Naive thymus-derived CD4-positive, alpha-beta T cell (primary cell): ENCODE results near the gene ZNF638. TPM values are rescaled to one million over a fixed set of nuclear protein-coding genes. Genes with fewer than 3 reads are reported as not detected.
A peak's percentile ranks its signal among the peaks of the same experiment; 100 is the strongest.

Experiments used
- ATAC-seq: fragments of 150-1000 bp; cut with Tn5 transposase; 2 replicates; pipeline ENCODE4 v1.10.0; 2021; ENCODE audit warnings: mild to moderate bottlenecking, moderate library complexity
- CTCF ChIA-PET: fragments of 350-600 bp; sonication (Branson Sonifier 250); formaldehyde crosslinking; loops from one replicate; lab custom pipeline; 2021; ENCODE audit warnings: antibody characterized with exemption; lab: Charles Lee
- POLR2A ChIA-PET: fragments of 350-600 bp; sonication (Branson Sonifier 250); formaldehyde crosslinking; loops from one replicate; lab custom pipeline; 2021; ENCODE audit warnings: antibody characterized with exemption, inconsistent platforms; lab: Charles Lee
- DNase-seq, 9 donors: peaks; one replicate each; pipeline versions ENCODE4 v3.0.0 to v3.0.0-alpha.2; 2020 to 2022; ENCODE audit warnings: mixed read lengths in 1 of 9
- H3K27ac ChIP-seq: one replicate; pipeline ENCODE4 v1.7.0; 2013; ENCODE audit warnings: mild to moderate bottlenecking, low read depth, low read length, moderate library complexity
- H3K27me3 ChIP-seq, 2 donors: one replicate each; pipeline ENCODE4 v1.7.0; 2013; ENCODE audit warnings: low read length in 2 of 2, mild to moderate bottlenecking in 2 of 2, moderate library complexity in 2 of 2; ENCODE audit not compliant: control insufficient read depth in 2 of 2, insufficient read depth in 2 of 2
- H3K36me3 ChIP-seq, 3 experiments: 1 replicate in 2 of 3; 2 replicates in 1 of 3; pipeline ENCODE4 v1.7.0; 2013; ENCODE audit warnings: low read length in 3 of 3, mild to moderate bottlenecking in 3 of 3, moderate library complexity in 1 of 3; ENCODE audit not compliant: insufficient read depth in 3 of 3, control insufficient read depth in 2 of 3
- H3K4me1 ChIP-seq, 2 donors: one replicate each; pipeline ENCODE4 v1.7.0; 2013; ENCODE audit warnings: low read length in 2 of 2, mild to moderate bottlenecking in 2 of 2, moderate library complexity in 1 of 2; ENCODE audit not compliant: control insufficient read depth in 2 of 2, insufficient read depth in 2 of 2
- H3K4me3 ChIP-seq: 2 replicates; pipeline ENCODE4 v1.7.0; 2013; ENCODE audit warnings: mild to moderate bottlenecking, low read length
- H3K9me3 ChIP-seq, 3 experiments: 1 replicate in 2 of 3; 2 replicates in 1 of 3; pipeline ENCODE4 v1.7.0; 2013; ENCODE audit warnings: low read length in 3 of 3; ENCODE audit not compliant: control insufficient read depth in 2 of 3
- H3K27ac Mint-ChIP-seq, 9 donors: one replicate each; pipeline ENCODE4 v1.8.0; 2020 to 2022; ENCODE audit warnings: mixed read lengths in 9 of 9, mild to moderate bottlenecking in 8 of 9, moderate library complexity in 5 of 9, inconsistent platforms in 2 of 9
- H3K27me3 Mint-ChIP-seq, 5 donors: one replicate each; pipeline ENCODE4 v1.8.0; 2021 to 2022; ENCODE audit warnings: mixed read lengths in 5 of 5, mild to moderate bottlenecking in 1 of 5
- H3K36me3 Mint-ChIP-seq, 5 donors: one replicate each; pipeline ENCODE4 v1.8.0; 2020 to 2022; ENCODE audit warnings: mixed read lengths in 5 of 5, mild to moderate bottlenecking in 3 of 5, inconsistent platforms in 1 of 5
- H3K4me1 Mint-ChIP-seq, 7 donors: one replicate each; pipeline ENCODE4 v1.8.0; 2020 to 2022; ENCODE audit warnings: mixed read lengths in 7 of 7, mild to moderate bottlenecking in 3 of 7, inconsistent platforms in 1 of 7
- H3K4me3 Mint-ChIP-seq, 10 donors: one replicate each; pipeline ENCODE4 v1.8.0; 2020 to 2022; ENCODE audit warnings: mild to moderate bottlenecking in 10 of 10, mixed read lengths in 10 of 10, moderate library complexity in 6 of 10, inconsistent platforms in 2 of 10
- H3K9me3 Mint-ChIP-seq, 11 donors: one replicate each; pipeline ENCODE4 v1.8.0; 2020 to 2022; ENCODE audit warnings: mixed read lengths in 11 of 11, mild to moderate bottlenecking in 4 of 11, inconsistent platforms in 1 of 11, moderate library complexity in 1 of 11
- intact Hi-C, 2 donors: fragments of 100-400 bp; cut with micrococcal nuclease; formaldehyde crosslinking; loops; one replicate each; pipeline ENCODE4 v1.15.1; 2023
- polyA plus RNA-seq, 2 donors: library from polyadenylated mRNA; unstranded; fragments of 300-500 nt; fragmentation: Illumina TruSeq; gene quantifications; one replicate each; pipeline ENCODE4 v1.2.3, GENCODE V29; 2021
- total RNA-seq, 6 experiments: library from RNA in 5 of 6; stranded (reverse) in 5 of 6; gene quantifications; 1 replicate in 5 of 6; 2 replicates in 1 of 6; pipeline ENCODE4 v1.2.3 and lab custom pipeline; 2021 to 2026

ZNF638 gene
- total and polyA plus RNA-seq, 7 experiments from 2014 or later: 57.6 to 204 (median 114) TPM

DNA sequence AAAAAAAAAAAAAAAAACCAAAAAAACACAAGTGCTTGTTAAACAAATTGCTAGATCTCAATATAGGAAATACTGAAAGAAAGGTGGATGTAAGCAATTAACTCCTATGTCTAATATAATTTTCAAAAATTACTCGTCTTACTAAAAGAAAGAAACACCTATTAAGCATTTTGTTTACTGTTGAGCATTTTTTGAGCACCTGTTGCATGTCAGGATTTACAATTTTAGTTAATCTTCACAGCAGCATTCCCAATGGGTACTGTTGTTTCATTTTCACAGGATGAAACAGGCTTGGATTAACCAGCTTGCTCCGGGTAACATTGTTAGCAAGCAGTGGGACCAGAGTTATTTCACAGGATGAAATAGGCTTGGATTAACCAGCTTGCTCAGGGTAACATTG, 4.8 kb downstream of the ZNF638 start:
- Histone ChIP-seq H3K4me1 (peaks cover 30 to 39% of the 10 kb centered on the region in 2 donors), H3K9me3 (no peaks in the 10 kb centered on the region), H3K36me3 (peaks cover 0 to 7% (median 0%) of the 10 kb centered on the region in 3 experiments), H3K4me3 (no peak overlapping the region), H3K27me3 (no peaks in the 10 kb centered on the region), H3K27ac (no peak overlapping the region)
- Mint-ChIP-seq H3K36me3 (peaks cover 5 to 25% (median 12%) of the 10 kb centered on the region in 5 donors), H3K4me1 (peaks cover 41 to 93% (median 77%) of the 10 kb centered on the region in 7 donors), H3K9me3 (no peaks in the 10 kb centered on the region), H3K27ac (no peak overlapping the region), H3K27me3 (no peaks in the 10 kb centered on the region), H3K4me3 (peak overlapping the region in 4 of 10 donors; percentile 9 to 54 (median 32))
- ATAC-seq (no peak), DNase-seq (no peak)
- POLR2A ChIA-PET: no interaction called here
- intact Hi-C loops: loop anchor here in 1 of 2 donors (10.0 kb wide), 1 partner anchor 342 kb away; the partner anchor contains the start of gene TEX261
- CTCF ChIA-PET: no interaction called here

DNA sequence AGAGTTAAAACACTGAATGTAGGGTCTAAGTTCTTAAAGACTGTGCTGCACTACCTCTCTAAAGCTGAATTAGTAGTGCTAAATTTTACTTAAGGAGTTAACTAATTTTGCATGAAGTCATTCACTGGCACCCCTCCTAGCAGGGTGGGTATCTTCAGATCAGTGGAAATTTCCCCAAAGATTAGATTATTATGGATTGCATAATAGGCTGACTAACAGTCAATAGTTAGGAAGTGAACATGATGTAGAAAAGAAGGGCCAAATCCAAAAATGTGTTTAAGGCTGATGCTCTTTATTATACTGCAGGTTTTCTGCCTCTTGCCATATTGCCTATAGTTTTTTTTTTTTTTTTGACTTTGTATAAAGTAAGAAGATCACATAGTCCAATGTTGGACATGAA, 5.2 kb downstream of the ZNF638 start:
- Histone ChIP-seq H3K4me1 (peaks cover 30 to 39% of the 10 kb centered on the region in 2 donors), H3K36me3 (peaks cover 0 to 5% (median 0%) of the 10 kb centered on the region in 3 experiments), H3K27ac (no peak overlapping the region), H3K27me3 (no peaks in the 10 kb centered on the region), H3K4me3 (no peak overlapping the region), H3K9me3 (no peaks in the 10 kb centered on the region)
- Mint-ChIP-seq H3K4me1 (peaks cover 41 to 96% (median 77%) of the 10 kb centered on the region in 7 donors), H3K9me3 (no peaks in the 10 kb centered on the region), H3K4me3 (peak overlapping the region in 6 of 10 donors; percentile 6 to 54 (median 25)), H3K27me3 (no peaks in the 10 kb centered on the region), H3K27ac (no peak overlapping the region), H3K36me3 (peaks cover 5 to 25% (median 9%) of the 10 kb centered on the region in 5 donors)
- ATAC-seq: no peak
- POLR2A ChIA-PET: interaction anchor here (0.6 kb wide), 2 partner anchors 114 to 121 kb away, joined by 6 read pairs; no protein-coding TSS in a partner anchor
- intact Hi-C loops: loop anchor here in 1 of 2 donors (10.0 kb wide), 1 partner anchor 342 kb away; the partner anchor contains the start of gene TEX261
- CTCF ChIA-PET: interaction anchor here (0.6 kb wide), 1 partner anchor 331 kb away, joined by 4 read pairs; no protein-coding TSS in a partner anchor
- DNase-seq: no peak

DNA sequence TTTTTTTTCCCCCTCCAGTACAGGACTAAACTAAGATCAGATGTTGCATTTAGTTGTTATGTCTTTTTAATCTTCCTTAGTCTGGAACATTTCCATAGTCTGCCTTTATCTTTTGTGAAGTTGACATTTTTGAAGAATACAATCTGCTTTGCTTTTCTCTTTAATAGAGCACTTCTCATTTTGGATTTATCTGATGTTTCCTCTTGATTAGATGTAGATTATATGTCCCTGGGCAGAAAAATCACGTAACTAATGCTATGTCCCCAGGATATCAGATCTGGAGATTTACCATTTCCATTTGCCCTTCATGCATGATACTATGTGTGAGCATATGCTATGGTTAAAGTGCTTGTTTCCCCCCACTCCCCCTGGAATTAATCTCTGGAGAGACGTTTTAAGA, 6.2 kb downstream of the ZNF638 start:
- no peaks in the 10 kb centered on the region for H3K27me3 Mint-ChIP-seq
- Histone ChIP-seq H3K4me3 (no peak overlapping the region), H3K4me1 (peaks cover 34 to 37% of the 10 kb centered on the region in 2 donors), H3K27me3 (no peaks in the 10 kb centered on the region), H3K27ac (no peak overlapping the region), H3K36me3 (no peaks in the 10 kb centered on the region), H3K9me3 (no peaks in the 10 kb centered on the region)
- H3K27ac Mint-ChIP-seq: peak overlapping the region in 2 of 9 donors; percentile 2
- intact Hi-C loops: loop anchor here in 1 of 2 donors (10.0 kb wide), 1 partner anchor 343 kb away; the partner anchor contains the start of gene TEX261
- no peak for ATAC-seq
- peaks cover 4 to 31% (median 14%) of the 10 kb centered on the region in 5 donors for H3K36me3 Mint-ChIP-seq
- no peaks in the 10 kb centered on the region for H3K9me3 Mint-ChIP-seq
- ChIA-PET CTCF (no interaction called here), POLR2A (no interaction called here)
- no peak for DNase-seq
- H3K4me3 Mint-ChIP-seq: peak overlapping the region in 7 of 10 donors; percentile 10 to 54 (median 24)
- H3K4me1 Mint-ChIP-seq: peaks cover 37 to 95% (median 80%) of the 10 kb centered on the region in 7 donors

DNA sequence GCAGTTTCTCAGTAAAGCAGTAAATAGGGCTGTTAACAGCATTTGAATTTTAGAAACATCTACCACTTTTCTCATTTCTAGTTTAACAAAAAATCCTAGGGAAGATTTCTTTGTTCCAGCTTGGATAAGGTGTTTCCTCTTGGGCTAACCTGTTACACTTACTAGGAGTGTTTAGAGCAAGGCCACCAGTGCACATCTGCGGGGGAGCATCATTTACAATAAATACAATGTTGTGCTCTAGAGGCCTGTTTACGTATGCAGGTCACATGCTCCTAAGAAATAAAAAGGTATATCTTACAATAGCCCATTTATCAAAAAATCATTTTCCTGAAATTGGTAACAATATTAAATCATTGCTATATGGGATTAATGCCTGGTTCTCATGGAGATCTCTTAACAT, 8.1 kb downstream of the ZNF638 start:
- no peaks in the 10 kb centered on the region for H3K27me3 Mint-ChIP-seq
- Histone ChIP-seq H3K4me1 (peaks cover 20 to 21% of the 10 kb centered on the region in 2 donors), H3K9me3 (no peaks in the 10 kb centered on the region), H3K27ac (no peak overlapping the region), H3K4me3 (no peak overlapping the region), H3K27me3 (no peaks in the 10 kb centered on the region), H3K36me3 (no peaks in the 10 kb centered on the region)
- ATAC-seq: no peak
- ChIA-PET CTCF (no interaction called here), POLR2A (interaction anchor here (1.4 kb wide), 1 partner anchor 8 kb away, joined by 5 read pairs; the partner anchor contains the start of gene ZNF638)
- H3K4me3 Mint-ChIP-seq: peak overlapping the region in 4 of 10 donors; percentile 10 to 38 (median 26)
- H3K27ac Mint-ChIP-seq: no peak overlapping the region
- peaks cover 25 to 93% (median 76%) of the 10 kb centered on the region in 7 donors for H3K4me1 Mint-ChIP-seq
- no peaks in the 10 kb centered on the region for H3K9me3 Mint-ChIP-seq
- DNase-seq: no peak
- peaks cover 0 to 35% (median 10%) of the 10 kb centered on the region in 5 donors for H3K36me3 Mint-ChIP-seq
- intact Hi-C loops: loop anchor here in 1 of 2 donors (10.0 kb wide), 1 partner anchor 345 kb away; the partner anchor contains the start of gene TEX261

DNA sequence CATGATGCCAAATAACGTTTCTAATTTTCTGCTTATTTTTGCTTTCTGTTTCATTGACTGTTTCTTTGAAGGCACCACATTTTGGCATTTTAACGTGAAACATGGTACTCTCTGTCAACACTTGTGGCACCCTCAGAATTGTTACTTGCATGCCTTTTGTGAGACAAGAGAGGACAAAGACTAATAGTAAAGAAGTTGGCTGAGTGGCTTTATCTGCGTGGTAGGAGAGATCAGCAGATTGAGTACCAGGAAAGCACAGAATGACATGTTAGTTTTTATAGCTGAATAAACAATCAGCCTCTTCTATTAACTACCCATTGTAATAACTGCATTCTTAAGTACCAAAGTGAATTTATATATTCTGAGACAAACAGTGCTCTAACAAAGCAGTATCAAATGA, 8.6 kb downstream of the ZNF638 start:
- POLR2A ChIA-PET: interaction anchor here (1.4 kb wide), 1 partner anchor 9 kb away, joined by 5 read pairs; the partner anchor contains the start of gene ZNF638
- peak overlapping the region in 1 of 9 donors; percentile 28 for H3K27ac Mint-ChIP-seq
- intact Hi-C loops: no loop called here

DNA sequence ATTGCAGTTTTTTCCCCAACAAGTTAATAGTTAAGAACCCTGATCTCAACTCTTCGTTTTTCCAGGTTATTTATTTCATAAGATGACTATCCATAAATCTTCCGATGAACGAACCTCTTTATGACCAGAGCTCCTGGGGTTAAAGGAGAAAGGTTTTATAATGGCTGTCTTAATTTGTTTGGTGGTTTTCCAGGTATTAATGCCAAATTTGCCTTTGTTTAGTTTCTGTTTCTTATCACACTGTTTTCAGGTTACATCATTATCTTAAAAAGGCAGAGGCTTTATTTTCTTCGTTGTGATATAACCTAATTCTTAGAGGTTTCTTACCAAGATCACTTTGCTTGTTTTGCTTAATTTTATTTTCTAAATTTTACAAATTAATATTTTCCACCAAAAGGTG, 10.1 kb downstream of the ZNF638 start:
- H3K9me3 ChIP-seq: no peaks in the 10 kb centered on the region
- Mint-ChIP-seq H3K9me3 (peaks cover 0 to 8% (median 0%) of the 10 kb centered on the region in 11 donors), H3K4me1 (peaks cover 22 to 92% (median 75%) of the 10 kb centered on the region in 7 donors), H3K27ac (no peak overlapping the region), H3K27me3 (no peaks in the 10 kb centered on the region), H3K36me3 (peaks cover 0 to 44% (median 19%) of the 10 kb centered on the region in 5 donors), H3K4me3 (no peak overlapping the region)
- peaks cover 13 to 16% of the 10 kb centered on the region in 2 donors for H3K4me1 ChIP-seq
- no peak overlapping the region for H3K4me3 ChIP-seq
- no peaks in the 10 kb centered on the region for H3K36me3 ChIP-seq
- no peak for DNase-seq
- H3K27me3 ChIP-seq: no peaks in the 10 kb centered on the region
- ChIA-PET POLR2A (no interaction called here), CTCF (no interaction called here)
- H3K27ac ChIP-seq: no peak overlapping the region
- intact Hi-C loops: no loop called here
- no peak for ATAC-seq

More for the DNA sequence above, 8.6 kb downstream of the ZNF638 start:
- no peak overlapping the region for H3K4me3 ChIP-seq
- ATAC-seq: no peak
- no peaks in the 10 kb centered on the region for H3K9me3 ChIP-seq
- no peaks in the 10 kb centered on the region for H3K9me3 Mint-ChIP-seq
- H3K36me3 ChIP-seq: no peaks in the 10 kb centered on the region
- no peaks in the 10 kb centered on the region for H3K27me3 Mint-ChIP-seq
- peaks cover 22 to 92% (median 76%) of the 10 kb centered on the region in 7 donors for H3K4me1 Mint-ChIP-seq
- DNase-seq: no peak
- CTCF ChIA-PET: no interaction called here
- H3K4me3 Mint-ChIP-seq: peak overlapping the region in 5 of 10 donors; percentile 10 to 38 (median 23)
- H3K36me3 Mint-ChIP-seq: peaks cover 0 to 35% (median 10%) of the 10 kb centered on the region in 5 donors
- no peak overlapping the region for H3K27ac ChIP-seq
- H3K4me1 ChIP-seq: peaks cover 20 to 21% of the 10 kb centered on the region in 2 donors
- H3K27me3 ChIP-seq: no peaks in the 10 kb centered on the region
